ENCODE data around the gene ZDHHC15.
"Not testable (repeated sequence)": the region's sequence is repeated elsewhere in the genome, so short reads cannot be mapped to it uniquely, and the experiment has no call there.

GRCh38 chrX:75334407-75335126 is 188.3 kb downstream of the ZDHHC15 start:
- not testable (repeated sequence) for TF ChIP-seq POLR2A, POLR2AphosphoS5, EP300 (IDR thresholded peaks at IDR 0.05)
- TF ChIP-seq, protein P1, sequence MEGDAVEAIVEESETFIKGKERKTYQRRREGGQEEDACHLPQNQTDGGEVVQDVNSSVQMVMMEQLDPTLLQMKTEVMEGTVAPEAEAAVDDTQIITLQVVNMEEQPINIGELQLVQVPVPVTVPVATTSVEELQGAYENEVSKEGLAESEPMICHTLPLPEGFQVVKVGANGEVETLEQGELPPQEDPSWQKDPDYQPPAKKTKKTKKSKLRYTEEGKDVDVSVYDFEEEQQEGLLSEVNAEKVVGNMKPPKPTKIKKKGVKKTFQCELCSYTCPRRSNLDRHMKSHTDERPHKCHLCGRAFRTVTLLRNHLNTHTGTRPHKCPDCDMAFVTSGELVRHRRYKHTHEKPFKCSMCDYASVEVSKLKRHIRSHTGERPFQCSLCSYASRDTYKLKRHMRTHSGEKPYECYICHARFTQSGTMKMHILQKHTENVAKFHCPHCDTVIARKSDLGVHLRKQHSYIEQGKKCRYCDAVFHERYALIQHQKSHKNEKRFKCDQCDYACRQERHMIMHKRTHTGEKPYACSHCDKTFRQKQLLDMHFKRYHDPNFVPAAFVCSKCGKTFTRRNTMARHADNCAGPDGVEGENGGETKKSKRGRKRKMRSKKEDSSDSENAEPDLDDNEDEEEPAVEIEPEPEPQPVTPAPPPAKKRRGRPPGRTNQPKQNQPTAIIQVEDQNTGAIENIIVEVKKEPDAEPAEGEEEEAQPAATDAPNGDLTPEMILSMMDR (IDR thresholded peaks at IDR 0.05), result not testable (repeated sequence)
